ENCODE data around the gene SLC2A1. TPM values are rescaled to one million over a fixed set of nuclear protein-coding genes. Genes with fewer than 3 reads are reported as not detected.
A peak's percentile ranks its signal among the peaks of the same experiment; 100 is the strongest.

SLC2A1 gene
- total RNA-seq, 2 donors from 2014 or later, result 83.9 to 159 TPM

DNA sequence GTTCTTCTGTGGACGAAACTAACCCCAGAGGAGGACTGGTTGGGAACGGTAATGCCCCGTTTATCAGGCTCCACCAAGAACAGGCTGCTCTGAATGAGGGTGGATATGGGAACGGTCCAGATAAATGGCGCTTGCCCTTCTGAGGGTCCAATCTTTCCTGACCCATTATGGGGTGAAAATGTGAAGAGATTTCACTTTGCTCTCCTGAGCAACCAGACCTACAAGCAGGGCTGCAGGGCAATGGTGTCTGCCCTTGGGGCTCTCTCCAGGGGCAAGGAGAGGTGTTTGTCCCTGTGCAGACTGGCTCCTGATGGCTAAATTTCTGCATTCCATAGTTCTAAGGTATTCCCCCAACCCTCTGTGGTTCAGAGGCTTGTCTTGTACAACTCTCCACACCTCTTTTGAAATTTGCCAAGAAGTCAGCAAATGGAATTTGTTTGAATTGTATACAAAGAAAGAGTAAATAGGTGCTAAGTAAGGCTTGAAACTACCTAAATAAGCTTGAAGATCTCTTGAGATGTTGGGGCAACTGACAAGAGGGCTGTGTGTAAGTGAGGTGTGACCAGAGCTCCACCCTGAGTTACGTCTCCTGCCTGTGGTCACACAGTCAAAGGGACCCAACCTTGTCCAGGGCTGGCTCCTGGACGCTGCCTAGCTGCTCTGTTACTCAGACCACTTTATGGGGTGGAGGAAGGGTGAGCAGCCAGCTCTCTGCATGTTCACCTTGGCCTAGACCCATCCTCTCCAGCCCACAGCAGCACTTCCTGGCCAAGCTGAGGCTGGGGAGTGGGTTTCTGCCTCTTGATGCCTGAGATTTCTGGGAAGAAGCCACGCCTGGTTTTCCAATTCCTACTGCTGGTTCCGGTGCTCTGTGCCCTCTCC, 24.8 kb downstream of the SLC2A1 start:
- peaks cover 39% of the 10 kb centered on the region for H3K4me1 ChIP-seq (replicated peaks)
- H3K4me3 ChIP-seq, result no peak overlapping the region
- no peaks in the 10 kb centered on the region for H3K27me3 ChIP-seq (replicated peaks; ENCODE audit: insufficient read depth)
- DNase-seq (ENCODE audit: low spot score), result no peak
- no peaks in the 10 kb centered on the region for H3K9me3 ChIP-seq
- peaks cover 0 to 16% of the 10 kb centered on the region in 2 donors for H3K36me3 ChIP-seq
- no peak for TF ChIP-seq POLR2AphosphoS5 (IDR thresholded peaks at IDR 0.05)
- TF ChIP-seq POLR2A (IDR thresholded peaks at IDR 0.05), result no peak
- H3K27ac ChIP-seq, result peak overlapping the region; percentile 79 to 85
- intact Hi-C loops (cut with DNase I), result loop anchor here (5.0 kb wide), 1 partner anchor 138 kb away; no protein-coding TSS in a partner anchor
- WGBS, result 85% methylated on average over 9 of the region's 9 CpGs

DNA sequence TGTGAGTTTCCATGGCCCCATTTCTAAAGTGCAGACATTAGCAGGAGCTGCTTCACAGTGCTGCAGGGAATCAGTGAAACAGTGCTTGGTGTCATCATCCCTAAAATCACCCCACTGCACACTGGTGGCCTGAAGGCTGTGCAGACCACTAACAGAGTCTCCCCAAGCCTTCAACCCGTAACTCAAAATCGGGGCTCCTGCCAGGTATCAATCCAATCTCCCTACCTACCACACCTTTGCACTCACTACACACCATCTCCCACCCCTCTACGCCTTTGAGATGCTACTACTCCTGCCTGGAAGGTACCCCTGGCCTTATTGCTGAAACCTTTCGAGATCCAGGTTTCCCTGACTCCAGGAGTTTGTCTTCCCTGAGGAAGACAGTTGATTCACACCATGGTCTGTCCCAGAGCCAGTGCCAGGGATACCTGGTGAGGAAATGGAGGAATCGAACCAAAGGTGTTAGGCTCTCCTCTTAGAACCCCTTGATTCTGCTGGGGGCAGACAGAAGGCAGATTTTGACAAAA, 25.5 kb downstream of the SLC2A1 start:
- Histone ChIP-seq H3K4me1 (replicated peaks) (peaks cover 32% of the 10 kb centered on the region), H3K27me3 (replicated peaks; ENCODE audit: insufficient read depth) (no peaks in the 10 kb centered on the region), H3K9me3 (no peaks in the 10 kb centered on the region), H3K27ac (peak overlapping the region; percentile 79 to 85), H3K36me3 (peaks cover 4 to 18% of the 10 kb centered on the region in 2 donors), H3K4me3 (no peak overlapping the region)
- DNase-seq (ENCODE audit: low spot score), result no peak
- intact Hi-C loops (cut with DNase I), result loop anchor here (5.0 kb wide), 1 partner anchor 139 kb away; no protein-coding TSS in a partner anchor
- WGBS, result 87% methylated on average over 5 of the region's 5 CpGs
- TF ChIP-seq, protein P1, sequence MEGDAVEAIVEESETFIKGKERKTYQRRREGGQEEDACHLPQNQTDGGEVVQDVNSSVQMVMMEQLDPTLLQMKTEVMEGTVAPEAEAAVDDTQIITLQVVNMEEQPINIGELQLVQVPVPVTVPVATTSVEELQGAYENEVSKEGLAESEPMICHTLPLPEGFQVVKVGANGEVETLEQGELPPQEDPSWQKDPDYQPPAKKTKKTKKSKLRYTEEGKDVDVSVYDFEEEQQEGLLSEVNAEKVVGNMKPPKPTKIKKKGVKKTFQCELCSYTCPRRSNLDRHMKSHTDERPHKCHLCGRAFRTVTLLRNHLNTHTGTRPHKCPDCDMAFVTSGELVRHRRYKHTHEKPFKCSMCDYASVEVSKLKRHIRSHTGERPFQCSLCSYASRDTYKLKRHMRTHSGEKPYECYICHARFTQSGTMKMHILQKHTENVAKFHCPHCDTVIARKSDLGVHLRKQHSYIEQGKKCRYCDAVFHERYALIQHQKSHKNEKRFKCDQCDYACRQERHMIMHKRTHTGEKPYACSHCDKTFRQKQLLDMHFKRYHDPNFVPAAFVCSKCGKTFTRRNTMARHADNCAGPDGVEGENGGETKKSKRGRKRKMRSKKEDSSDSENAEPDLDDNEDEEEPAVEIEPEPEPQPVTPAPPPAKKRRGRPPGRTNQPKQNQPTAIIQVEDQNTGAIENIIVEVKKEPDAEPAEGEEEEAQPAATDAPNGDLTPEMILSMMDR (IDR thresholded peaks at IDR 0.05), result no peak
- no peak for TF ChIP-seq POLR2AphosphoS5 (IDR thresholded peaks at IDR 0.05)

DNA sequence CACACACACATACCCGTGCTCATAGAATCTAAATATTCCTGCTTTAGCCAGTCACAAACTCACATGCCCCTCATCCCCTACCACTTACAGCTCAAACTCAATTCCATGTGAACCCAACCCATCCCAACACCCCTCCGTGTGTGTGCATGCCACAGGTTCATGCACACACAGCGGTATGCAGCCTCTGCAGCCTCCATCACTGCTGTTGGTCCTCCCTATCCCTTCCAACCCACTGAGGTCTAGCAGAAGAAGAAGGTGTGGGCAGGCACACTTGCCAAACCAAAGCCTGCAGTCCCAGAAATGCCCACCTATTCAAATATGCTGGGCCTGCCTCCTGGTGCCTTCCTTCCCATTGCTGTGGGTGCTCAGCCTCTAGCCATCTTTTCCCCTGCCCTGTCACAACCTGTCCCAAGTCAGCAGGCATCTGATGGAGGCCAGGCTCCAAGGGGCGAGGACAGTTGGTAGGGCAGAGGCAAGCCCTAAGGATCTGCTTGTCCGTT, 26.2 kb downstream of the SLC2A1 start:
- peaks cover 27% of the 10 kb centered on the region for H3K4me1 ChIP-seq (replicated peaks)
- H3K36me3 ChIP-seq, result peaks cover 7 to 23% of the 10 kb centered on the region in 2 donors
- no peaks in the 10 kb centered on the region for H3K9me3 ChIP-seq
- WGBS, result 65% methylated on average over 5 of the region's 5 CpGs
- TF ChIP-seq POLR2AphosphoS5 (IDR thresholded peaks at IDR 0.05) (no peak), POLR2A (IDR thresholded peaks at IDR 0.05) (no peak)
- TF ChIP-seq, protein P1 (IDR thresholded peaks at IDR 0.05), result no peak
- DNase-seq (ENCODE audit: low spot score), result no peak
- no peak overlapping the region for H3K4me3 ChIP-seq
- intact Hi-C loops (cut with DNase I), result loop anchor here (5.0 kb wide), 1 partner anchor 140 kb away; no protein-coding TSS in a partner anchor
- H3K27me3 ChIP-seq (replicated peaks; ENCODE audit: insufficient read depth), result no peaks in the 10 kb centered on the region
- peak overlapping the region; percentile 79 to 85 for H3K27ac ChIP-seq

DNA sequence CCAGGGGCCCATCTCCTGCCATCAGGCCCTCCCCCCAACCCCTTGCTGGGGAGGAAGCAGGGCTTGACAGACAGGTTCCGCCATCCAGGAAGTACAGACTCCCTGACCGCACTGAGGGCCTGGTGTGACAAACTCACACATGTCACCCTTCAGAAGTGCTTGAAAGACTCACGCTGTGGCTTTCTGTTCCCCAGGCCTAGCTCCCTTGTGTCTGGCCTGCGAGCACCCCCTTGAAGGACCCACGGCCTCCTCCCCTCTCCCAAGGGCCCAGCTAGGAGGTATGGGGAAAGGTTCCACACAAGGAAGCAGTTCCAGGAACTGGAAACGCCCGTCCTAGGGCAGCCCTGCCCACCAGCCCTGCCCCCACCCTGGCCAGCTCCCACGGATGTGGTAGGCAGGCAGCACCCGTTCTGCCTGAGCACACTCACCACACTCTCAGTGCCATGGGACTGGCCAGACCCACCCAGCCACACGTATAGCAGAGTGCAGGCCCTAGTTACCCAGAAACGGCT, 26.7 kb downstream of the SLC2A1 start:
- Histone ChIP-seq H3K27ac (peak overlapping the region; percentile 79 to 85), H3K4me1 (replicated peaks) (peaks cover 24% of the 10 kb centered on the region), H3K9me3 (no peaks in the 10 kb centered on the region), H3K27me3 (replicated peaks; ENCODE audit: insufficient read depth) (no peaks in the 10 kb centered on the region), H3K36me3 (peaks cover 10 to 28% of the 10 kb centered on the region in 2 donors), H3K4me3 (no peak overlapping the region)
- WGBS, result 33% methylated on average over 11 of the region's 11 CpGs
- TF ChIP-seq POLR2A (IDR thresholded peaks at IDR 0.05) (peak; percentile 28), POLR2AphosphoS5 (IDR thresholded peaks at IDR 0.05) (peak; percentile 57)
- TF ChIP-seq, protein P1 (IDR thresholded peaks at IDR 0.05), result no peak
- peak; percentile 69 for DNase-seq (ENCODE audit: low spot score)
- intact Hi-C loops (cut with DNase I), result loop anchor here (5.0 kb wide), 1 partner anchor 140 kb away; no protein-coding TSS in a partner anchor

DNA sequence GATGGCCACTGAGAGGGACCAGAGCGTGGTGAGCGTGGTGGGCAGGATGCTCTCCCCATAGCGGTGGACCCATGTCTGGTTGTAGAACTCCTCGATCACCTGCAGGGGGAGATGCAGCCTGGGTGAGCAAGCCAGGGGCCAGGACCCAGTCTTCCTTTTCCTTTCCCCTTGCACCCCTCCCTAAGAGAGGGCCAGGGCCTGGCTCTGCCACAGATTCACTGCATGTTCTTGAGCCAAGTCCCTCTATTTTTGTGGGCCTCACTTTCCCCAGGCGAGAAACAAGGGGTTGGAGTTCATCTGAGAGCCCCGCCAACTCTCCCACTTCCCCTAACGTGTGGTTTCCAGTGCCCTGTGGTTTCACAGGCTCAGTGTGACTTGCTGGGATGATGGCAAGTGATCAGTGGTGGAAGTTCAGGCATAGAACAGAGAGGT, 27.5 kb downstream of the SLC2A1 start:
- Histone ChIP-seq H3K9me3 (no peaks in the 10 kb centered on the region), H3K4me1 (replicated peaks) (peaks cover 21% of the 10 kb centered on the region), H3K36me3 (peaks cover 13 to 32% of the 10 kb centered on the region in 2 donors), H3K27me3 (replicated peaks; ENCODE audit: insufficient read depth) (no peaks in the 10 kb centered on the region), H3K4me3 (no peak overlapping the region), H3K27ac (peak overlapping the region in 1 of 2 donors; percentile 85)
- WGBS, result 70% methylated on average over 7 of the region's 7 CpGs
- TF ChIP-seq POLR2AphosphoS5 (IDR thresholded peaks at IDR 0.05), result no peak
- no peak for TF ChIP-seq POLR2A (IDR thresholded peaks at IDR 0.05)
- TF ChIP-seq, protein P1 (IDR thresholded peaks at IDR 0.05), result peak in 3 of 4 experiments; percentile 50 to 63 (median 56)
- intact Hi-C loops (cut with DNase I), result loop anchor here (5.0 kb wide), 1 partner anchor 141 kb away; no protein-coding TSS in a partner anchor
- no peak for DNase-seq (ENCODE audit: low spot score)
